Activated T-helper 1 cell treated with anti-CD3 and anti-CD28 coated beads, Interleukin-12 subunit alpha, Interleukin-12 subunit beta, Interleukin-2, Interleukin-4 antibody, amounts not matched to agents 30 ng/mL and 10 ng/mL and 1 ng/mL, durations not matched to agents 14 hours and 24 hours and 36 hours (primary cell): ENCODE data around the gene TMEM40. TPM values are rescaled to one million over a fixed set of nuclear protein-coding genes. Genes with fewer than 3 reads are reported as not detected.
"Not testable (repeated sequence)": the region's sequence is repeated elsewhere in the genome, so short reads cannot be mapped to it uniquely, and the experiment has no call there.

ENCODE experiments used
- DNase-seq: peaks from one replicate; pipeline ENCODE4 v3.0.0; 2021; ENCODE audit warnings: low spot score
- H3K27ac Mint-ChIP-seq: one replicate; pipeline ENCODE4 v1.8.0; 2021; ENCODE audit warnings: mild to moderate bottlenecking, mixed read lengths
- H3K27me3 Mint-ChIP-seq: one replicate; pipeline ENCODE4 v1.8.0; 2022; ENCODE audit warnings: mild to moderate bottlenecking, moderate library complexity, mixed read lengths; ENCODE audit not compliant: insufficient read depth
- H3K36me3 Mint-ChIP-seq: one replicate; pipeline ENCODE4 v1.8.0; 2021; ENCODE audit warnings: low read depth, mixed read lengths
- H3K4me1 Mint-ChIP-seq: one replicate; pipeline ENCODE4 v1.8.0; 2021; ENCODE audit warnings: low read depth, mixed read lengths
- H3K4me3 Mint-ChIP-seq: one replicate; pipeline ENCODE4 v1.8.0; 2021; ENCODE audit warnings: mild to moderate bottlenecking, moderate library complexity, mixed read lengths
- H3K9me3 Mint-ChIP-seq: one replicate; pipeline ENCODE4 v1.8.0; 2021; ENCODE audit warnings: mixed read lengths
- intact Hi-C: fragments of 100-400 bp; cut with micrococcal nuclease; formaldehyde crosslinking; loops from one replicate; pipeline ENCODE4 v1.15.1; 2024
- total RNA-seq: library from RNA; stranded (reverse); gene quantifications from 2 replicates; pipeline ENCODE4 v1.2.3, GENCODE V29; 2022

The TMEM40 gene
- total RNA-seq, 1 donor from 2014 or later: not detected

- Mint-ChIP-seq H3K4me3 (no peak overlapping the region), H3K27me3 (peaks cover 19% of the 10 kb centered on the region), H3K36me3 (no peaks in the 10 kb centered on the region), H3K27ac (no peak overlapping the region), H3K4me1 (no peaks in the 10 kb centered on the region), H3K9me3 (no peaks in the 10 kb centered on the region)
- no peak for DNase-seq
- intact Hi-C loops: no loop called here
Measured at GRCh38 chr3:12791430-12791829, 32.4 kb upstream of the TMEM40 start.

GRCh38 chr3:12787967-12788690, 29.1 kb upstream of the TMEM40 start:
- DNase-seq, H3K27ac Mint-ChIP-seq, H3K36me3 Mint-ChIP-seq, H3K4me1 Mint-ChIP-seq, H3K9me3 Mint-ChIP-seq, H3K4me3 Mint-ChIP-seq: not testable (repeated sequence)
- intact Hi-C loops: loop anchor here (1.0 kb wide), 1 partner anchor 104 kb away; no protein-coding TSS in a partner anchor
- peaks cover 17% of the 10 kb centered on the region for H3K27me3 Mint-ChIP-seq

DNA sequence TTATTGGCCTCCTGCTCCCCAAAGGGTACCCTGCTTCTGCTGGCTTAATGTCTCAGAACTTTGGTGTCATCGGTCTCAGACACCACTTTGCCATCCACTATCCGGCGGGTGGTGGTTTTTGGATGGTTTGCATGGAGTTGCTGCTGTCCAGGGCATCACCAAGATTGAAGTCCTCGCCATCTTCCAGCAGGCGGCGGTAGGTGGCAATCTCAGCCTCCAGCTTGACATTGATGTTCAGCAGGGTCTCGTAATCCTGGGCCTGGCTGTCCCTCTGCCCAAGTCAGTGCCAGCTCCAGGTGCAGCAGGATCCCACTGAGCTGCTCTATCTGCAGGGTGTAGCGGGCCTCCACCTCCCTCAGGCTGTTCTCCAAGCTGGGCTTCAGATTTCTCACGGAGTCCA, 28.3 kb upstream of the TMEM40 start:
- intact Hi-C loops: loop anchor here (1.0 kb wide), 1 partner anchor 105 kb away; no protein-coding TSS in a partner anchor
- H3K36me3 Mint-ChIP-seq, H3K4me3 Mint-ChIP-seq, DNase-seq, H3K9me3 Mint-ChIP-seq, H3K27ac Mint-ChIP-seq, H3K4me1 Mint-ChIP-seq: not testable (repeated sequence)
- peaks cover 18% of the 10 kb centered on the region for H3K27me3 Mint-ChIP-seq

GRCh38 chr3:12785096-12785495, 26.0 kb upstream of the TMEM40 start:
- Mint-ChIP-seq H3K4me1 (no peaks in the 10 kb centered on the region), H3K9me3 (no peaks in the 10 kb centered on the region), H3K36me3 (no peaks in the 10 kb centered on the region), H3K4me3 (no peak overlapping the region), H3K27me3 (peaks cover 16% of the 10 kb centered on the region), H3K27ac (no peak overlapping the region)
- intact Hi-C loops: no loop called here
- DNase-seq: no peak

- peaks cover 14% of the 10 kb centered on the region for H3K27me3 Mint-ChIP-seq
- DNase-seq: no peak
Measured at GRCh38 chr3:12782172-12782815, 23.2 kb upstream of the TMEM40 start.

GRCh38 chr3:12780751-12781150, 21.7 kb upstream of the TMEM40 start:
- intact Hi-C loops: no loop called here
- H3K4me3 Mint-ChIP-seq: no peak overlapping the region
- no peak for DNase-seq

More at GRCh38 chr3:12782172-12782815, 23.2 kb upstream of the TMEM40 start:
- Mint-ChIP-seq H3K9me3 (no peaks in the 10 kb centered on the region), H3K27ac (no peak overlapping the region), H3K4me1 (no peaks in the 10 kb centered on the region), H3K36me3 (no peaks in the 10 kb centered on the region), H3K4me3 (no peak overlapping the region)
- intact Hi-C loops: no loop called here

GRCh38 chr3:12777171-12777570, 18.1 kb upstream of the TMEM40 start:
- no peak overlapping the region for H3K27ac Mint-ChIP-seq
- no peak overlapping the region for H3K4me3 Mint-ChIP-seq
- no peak for DNase-seq
- no peaks in the 10 kb centered on the region for H3K9me3 Mint-ChIP-seq
- intact Hi-C loops: no loop called here
- peaks cover 10% of the 10 kb centered on the region for H3K27me3 Mint-ChIP-seq
- no peaks in the 10 kb centered on the region for H3K4me1 Mint-ChIP-seq
- no peaks in the 10 kb centered on the region for H3K36me3 Mint-ChIP-seq

More at GRCh38 chr3:12780751-12781150, 21.7 kb upstream of the TMEM40 start:
- H3K4me1 Mint-ChIP-seq: no peaks in the 10 kb centered on the region
- no peaks in the 10 kb centered on the region for H3K9me3 Mint-ChIP-seq
- no peak overlapping the region for H3K27ac Mint-ChIP-seq
- no peaks in the 10 kb centered on the region for H3K36me3 Mint-ChIP-seq
- H3K27me3 Mint-ChIP-seq: peaks cover 17% of the 10 kb centered on the region

GRCh38 chr3:12775970-12776369, 16.9 kb upstream of the TMEM40 start:
- peaks cover 10% of the 10 kb centered on the region for H3K27me3 Mint-ChIP-seq
- DNase-seq, H3K9me3 Mint-ChIP-seq, intact Hi-C loops, H3K36me3 Mint-ChIP-seq, H3K27ac Mint-ChIP-seq, H3K4me1 Mint-ChIP-seq, H3K4me3 Mint-ChIP-seq: not testable (repeated sequence)

GRCh38 chr3:12775226-12775625, 16.2 kb upstream of the TMEM40 start:
- no peaks in the 10 kb centered on the region for H3K36me3 Mint-ChIP-seq
- no peak overlapping the region for H3K27ac Mint-ChIP-seq
- H3K27me3 Mint-ChIP-seq: peaks cover 10% of the 10 kb centered on the region
- DNase-seq: no peak
- intact Hi-C loops: no loop called here
- no peaks in the 10 kb centered on the region for H3K9me3 Mint-ChIP-seq
- H3K4me3 Mint-ChIP-seq: no peak overlapping the region
- H3K4me1 Mint-ChIP-seq: no peaks in the 10 kb centered on the region

DNA sequence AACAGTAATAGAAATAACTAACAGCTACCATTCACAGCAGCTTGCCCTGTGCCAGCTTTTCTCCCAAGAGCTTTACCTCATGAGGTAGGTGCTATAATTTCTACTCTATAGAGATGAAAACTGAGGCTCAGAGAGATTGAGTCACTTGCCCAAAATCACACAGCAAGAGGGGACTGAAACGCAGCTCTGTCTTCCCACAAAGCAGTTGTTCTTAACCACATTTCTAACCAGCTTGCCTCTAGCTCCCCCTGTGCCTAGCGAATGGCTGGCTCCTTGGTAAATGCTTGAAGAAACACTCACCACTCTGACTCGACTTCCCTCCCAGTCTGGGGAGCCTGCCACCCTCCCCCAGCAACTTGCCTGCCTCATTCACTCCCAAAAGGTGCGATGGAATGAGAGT, 15.6 kb upstream of the TMEM40 start:
- intact Hi-C loops: no loop called here
- no peak for DNase-seq

GRCh38 chr3:12773710-12774086, 14.6 kb upstream of the TMEM40 start:
- peaks cover 10% of the 10 kb centered on the region for H3K27me3 Mint-ChIP-seq

More for the DNA sequence above, 15.6 kb upstream of the TMEM40 start:
- Mint-ChIP-seq H3K27me3 (peaks cover 10% of the 10 kb centered on the region), H3K36me3 (no peaks in the 10 kb centered on the region), H3K4me3 (no peak overlapping the region), H3K4me1 (no peaks in the 10 kb centered on the region), H3K9me3 (no peaks in the 10 kb centered on the region), H3K27ac (no peak overlapping the region)

DNA sequence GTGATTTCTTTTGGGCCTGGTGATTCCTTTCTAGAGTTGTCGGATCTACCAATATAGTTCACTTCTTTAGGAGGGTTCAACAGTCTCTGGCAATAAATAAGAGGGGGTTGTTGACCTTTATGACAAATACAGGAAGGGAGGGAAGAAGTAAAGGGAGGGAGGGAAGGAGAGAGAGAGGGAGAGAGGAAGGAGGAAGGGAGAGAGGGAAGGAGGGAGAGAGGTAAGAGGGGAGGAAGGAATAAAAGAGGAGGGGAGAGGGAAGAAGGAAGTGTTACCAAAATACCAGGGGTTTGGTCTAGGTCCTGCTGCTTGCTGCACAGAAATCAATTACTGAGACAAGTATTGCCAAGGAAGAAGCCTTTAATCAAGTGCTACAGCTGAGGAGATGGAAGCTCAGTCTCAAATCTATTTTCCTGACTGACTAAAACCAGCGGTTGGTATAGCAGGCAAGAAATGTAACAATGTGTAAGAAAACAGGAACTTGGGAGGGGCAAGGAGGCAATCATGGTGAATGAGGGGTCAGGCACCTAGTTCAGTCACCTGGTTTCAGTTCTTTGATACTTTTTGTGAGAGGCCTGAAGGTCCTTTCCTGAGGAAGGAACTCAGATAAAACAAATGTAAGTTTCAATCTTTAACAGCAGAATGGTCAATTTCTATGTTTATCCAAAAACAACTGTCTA, 14.1 kb upstream of the TMEM40 start:
- no peak for DNase-seq
- no peak overlapping the region for H3K4me3 Mint-ChIP-seq
- H3K27ac Mint-ChIP-seq: no peak overlapping the region
- intact Hi-C loops: no loop called here
- H3K27me3 Mint-ChIP-seq: peaks cover 10% of the 10 kb centered on the region
- H3K9me3 Mint-ChIP-seq: no peaks in the 10 kb centered on the region
- no peaks in the 10 kb centered on the region for H3K4me1 Mint-ChIP-seq
- no peaks in the 10 kb centered on the region for H3K36me3 Mint-ChIP-seq

More at GRCh38 chr3:12773710-12774086, 14.6 kb upstream of the TMEM40 start:
- H3K27ac Mint-ChIP-seq: no peak overlapping the region
- H3K36me3 Mint-ChIP-seq: no peaks in the 10 kb centered on the region
- no peak overlapping the region for H3K4me3 Mint-ChIP-seq
- no peaks in the 10 kb centered on the region for H3K9me3 Mint-ChIP-seq
- DNase-seq: no peak
- H3K4me1 Mint-ChIP-seq: no peaks in the 10 kb centered on the region
- intact Hi-C loops: no loop called here

- DNase-seq: no peak
- Mint-ChIP-seq H3K4me1 (no peaks in the 10 kb centered on the region), H3K27ac (no peak overlapping the region), H3K9me3 (no peaks in the 10 kb centered on the region), H3K36me3 (no peaks in the 10 kb centered on the region), H3K27me3 (peaks cover 11% of the 10 kb centered on the region), H3K4me3 (no peak overlapping the region)
- intact Hi-C loops: no loop called here
Measured at GRCh38 chr3:12772462-12772861, 13.4 kb upstream of the TMEM40 start.
